Neural progenitor cell (in vitro differentiated cells): ENCODE results near the gene SLC6A17. TPM values are rescaled to one million over a fixed set of nuclear protein-coding genes. Genes with fewer than 3 reads are reported as not detected.
A peak's percentile ranks its signal among the peaks of the same experiment; 100 is the strongest.

Source experiments
- DNase-seq: peaks from one replicate; pipeline ENCODE4 v3.0.0-alpha.2; 2016; ENCODE audit warnings: low spot score
- H2AFZ ChIP-seq: fragments of 200-600 bp; sonication (generic); replicated peaks from 2 replicates; pipeline ENCODE4 v1.6.1; 2016; ENCODE audit warnings: antibody characterized with exemption
- H3F3A ChIP-seq: fragments of 200-600 bp; sonication (generic); 2 replicates; pipeline ENCODE4 v1.6.1; 2016; ENCODE audit warnings: antibody characterized with exemption, low read depth
- H3K27ac ChIP-seq: fragments of 200-600 bp; sonication (generic); 2 replicates; pipeline ENCODE4 v1.5.1; 2016; ENCODE audit warnings: mild to moderate bottlenecking
- H3K27me3 ChIP-seq: fragments of 200-600 bp; sonication (generic); 2 replicates; pipeline ENCODE4 v1.6.1; 2016; ENCODE audit warnings: mild to moderate bottlenecking, moderate library complexity
- H3K36me3 ChIP-seq: fragments of 200-600 bp; sonication (generic); 2 replicates; pipeline ENCODE4 v1.5.1; 2016
- H3K4me1 ChIP-seq: fragments of 200-600 bp; sonication (generic); 2 replicates; pipeline ENCODE4 v1.6.1; 2016; ENCODE audit warnings: mixed run types
- H3K4me2 ChIP-seq: fragments of 200-600 bp; sonication (generic); 2 replicates; pipeline ENCODE4 v1.6.1; 2016
- H3K4me3 ChIP-seq: fragments of 200-600 bp; sonication (generic); 2 replicates; pipeline ENCODE4 v1.5.1; 2016
- H3K79me2 ChIP-seq: fragments of 200-600 bp; sonication (generic); 2 replicates; pipeline ENCODE4 v1.6.1; 2016; ENCODE audit warnings: low read depth
- H3K9ac ChIP-seq: fragments of 200-600 bp; sonication (generic); 2 replicates; pipeline ENCODE4 v1.6.1; 2016
- H3K9me3 ChIP-seq: fragments of 200-600 bp; sonication (generic); 2 replicates; pipeline ENCODE4 v1.5.1; 2016; ENCODE audit warnings: low read depth
- H4K20me1 ChIP-seq: fragments of 200-600 bp; sonication (generic); 2 replicates; pipeline ENCODE4 v1.6.1; 2016; ENCODE audit warnings: low read depth
- H3K27ac Mint-ChIP-seq: 3 replicates; pipeline ENCODE4 v1.8.0; 2021; ENCODE audit warnings: mixed read lengths
- H3K27me3 Mint-ChIP-seq: 2 replicates; pipeline ENCODE4 v1.8.0; 2022; ENCODE audit warnings: low read depth, mild to moderate bottlenecking, inconsistent platforms, moderate library complexity, mixed read lengths; ENCODE audit not compliant: insufficient read depth
- H3K36me3 Mint-ChIP-seq: 3 replicates; pipeline ENCODE4 v1.8.0; 2021; ENCODE audit warnings: mixed read lengths
- H3K4me1 Mint-ChIP-seq: 3 replicates; pipeline ENCODE4 v1.8.0; 2021; ENCODE audit warnings: mixed read lengths
- H3K4me3 Mint-ChIP-seq: 3 replicates; pipeline ENCODE4 v1.8.0; 2021; ENCODE audit warnings: mild to moderate bottlenecking, moderate library complexity, mixed read lengths
- H3K9me3 Mint-ChIP-seq: 3 replicates; pipeline ENCODE4 v1.8.0; 2020; ENCODE audit warnings: mixed read lengths
- CTCF ChIP-seq: fragments of 200-600 bp; sonication (generic); IDR thresholded peaks from 2 replicates; pipeline ENCODE4 v1.5.1; 2017; ENCODE audit warnings: antibody characterized with exemption, mild to moderate bottlenecking
- EZH2 ChIP-seq: fragments of 200-600 bp; sonication (generic); IDR thresholded peaks from 2 replicates; pipeline ENCODE4 v1.6.1; 2017; ENCODE audit warnings: antibody characterized with exemption, mild to moderate bottlenecking, moderate library complexity
- EZH2phosphoT487 ChIP-seq: fragments of 200-600 bp; sonication (generic); IDR thresholded peaks from 2 replicates; pipeline ENCODE4 v1.6.1; 2017; ENCODE audit warnings: antibody characterized with exemption
- total RNA-seq: library from RNA; depleted of rRNA; stranded (reverse); fragments of >200 nt; gene quantifications from 2 replicates; pipeline ENCODE4 v1.2.3, GENCODE V29; 2015; ENCODE audit warnings: low replicate concordance

The SLC6A17 gene
- total RNA-seq, 1 donor from 2014 or later: not detected

DNA sequence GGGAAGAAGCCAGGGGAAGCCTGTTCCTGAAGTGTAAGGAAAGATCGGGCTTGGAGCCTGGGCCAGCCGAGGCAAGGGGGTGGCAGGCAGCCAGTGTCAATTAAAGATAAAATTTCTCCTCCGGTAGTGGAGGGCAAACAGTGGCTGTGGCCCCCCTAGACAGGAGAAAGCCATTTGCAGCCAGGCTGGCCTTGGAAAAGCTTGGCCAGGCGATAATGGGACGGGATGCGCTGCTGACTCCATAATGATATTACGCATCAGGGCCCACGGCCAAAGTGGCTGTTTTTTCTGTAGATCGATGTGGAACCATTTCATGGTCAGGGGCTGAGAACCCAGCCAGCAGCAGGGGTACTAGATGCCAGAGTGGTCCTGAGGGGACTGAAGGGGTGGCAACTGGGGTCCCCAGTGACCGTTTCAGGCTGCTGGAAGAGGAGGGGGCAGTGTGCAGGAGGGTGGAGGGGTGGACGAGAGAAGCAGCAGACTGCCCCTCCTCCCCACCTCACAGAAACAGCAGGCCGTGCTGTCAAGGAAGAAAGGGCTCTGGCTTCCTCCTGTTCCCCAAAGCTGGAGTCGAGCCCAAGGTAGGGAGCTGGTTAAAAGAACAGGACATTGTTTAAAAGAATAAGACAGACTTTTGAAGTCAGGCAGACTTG, 85.0 kb downstream of the SLC6A17 start:
- no peak overlapping the region for H3K4me3 ChIP-seq
- Mint-ChIP-seq H3K4me3 (no peak overlapping the region), H3K36me3 (no peaks in the 10 kb centered on the region), H3K27me3 (peaks cover 6% of the 10 kb centered on the region), H3K4me1 (peaks cover 40% of the 10 kb centered on the region), H3K9me3 (no peaks in the 10 kb centered on the region), H3K27ac (no peak overlapping the region)
- no peaks in the 10 kb centered on the region for H3F3A ChIP-seq
- H2AFZ ChIP-seq: no peak overlapping the region
- H3K36me3 ChIP-seq: no peaks in the 10 kb centered on the region
- no peaks in the 10 kb centered on the region for H3K9me3 ChIP-seq
- H3K9ac ChIP-seq: no peak overlapping the region
- no peaks in the 10 kb centered on the region for H3K27me3 ChIP-seq
- H4K20me1 ChIP-seq: no peaks in the 10 kb centered on the region
- H3K4me1 ChIP-seq: peaks cover 19% of the 10 kb centered on the region
- no peaks in the 10 kb centered on the region for H3K79me2 ChIP-seq
- no peak overlapping the region for H3K27ac ChIP-seq
- TF ChIP-seq EZH2phosphoT487 (no peak), CTCF (no peak), EZH2 (no peak)
- peak; percentile 18 for DNase-seq
- no peak overlapping the region for H3K4me2 ChIP-seq

- peaks cover 44% of the 10 kb centered on the region for H3K4me1 Mint-ChIP-seq
- no peak for DNase-seq
- H3K27me3 Mint-ChIP-seq: peaks cover 6% of the 10 kb centered on the region
- Histone ChIP-seq H3K4me1 (peaks cover 19% of the 10 kb centered on the region), H3K4me3 (no peak overlapping the region), H3K4me2 (no peak overlapping the region), H2AFZ (no peak overlapping the region), H3K79me2 (no peaks in the 10 kb centered on the region), H3K36me3 (no peaks in the 10 kb centered on the region), H4K20me1 (no peaks in the 10 kb centered on the region), H3K9me3 (no peaks in the 10 kb centered on the region), H3F3A (no peaks in the 10 kb centered on the region), H3K27ac (no peak overlapping the region), H3K9ac (no peak overlapping the region), H3K27me3 (no peaks in the 10 kb centered on the region)
- no peaks in the 10 kb centered on the region for H3K36me3 Mint-ChIP-seq
- no peak for TF ChIP-seq CTCF
- H3K27ac Mint-ChIP-seq: no peak overlapping the region
- H3K9me3 Mint-ChIP-seq: no peaks in the 10 kb centered on the region
- no peak overlapping the region for H3K4me3 Mint-ChIP-seq
These were observed 85.8 kb downstream of the SLC6A17 start for GRCh38 chr1:110235834-110236682.

DNA sequence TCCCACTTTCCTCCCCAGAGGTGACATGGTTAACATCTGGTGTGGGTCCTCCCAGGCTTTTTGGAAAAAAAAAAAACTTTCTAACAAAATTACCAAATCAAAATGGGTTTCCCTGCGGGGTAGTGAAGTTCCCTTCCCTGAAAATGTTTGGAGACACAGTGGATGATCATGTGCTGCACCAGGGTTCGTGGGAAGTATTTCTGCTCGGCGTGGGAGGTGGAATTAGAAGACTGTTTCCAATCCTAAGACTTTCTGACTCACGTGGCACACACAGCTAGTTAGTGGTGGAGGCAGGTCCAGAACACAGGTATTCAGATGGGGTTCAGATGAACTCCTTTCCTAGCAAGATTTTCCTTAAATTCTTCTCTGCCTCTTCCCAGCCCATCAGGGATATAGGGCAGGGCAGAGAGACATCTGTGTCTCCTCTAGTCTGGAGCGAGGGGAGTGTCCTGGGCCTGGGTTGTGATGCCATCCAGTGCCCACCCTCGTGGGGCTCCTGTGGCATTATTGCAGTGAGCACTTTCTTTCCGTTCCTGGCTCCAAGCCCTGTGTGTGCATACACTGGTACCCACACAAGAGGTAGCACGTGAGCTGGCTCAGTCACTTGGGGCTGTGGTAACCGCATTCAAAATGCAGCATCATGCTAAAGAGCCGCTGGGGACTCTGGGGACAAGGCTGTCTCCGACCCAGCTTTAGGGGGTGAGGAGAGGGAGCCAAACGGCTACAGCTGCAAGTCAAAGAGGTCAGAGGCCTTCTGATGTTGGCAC, 87.3 kb downstream of the SLC6A17 start:
- Histone ChIP-seq H3K27me3 (no peaks in the 10 kb centered on the region), H3K4me1 (peaks cover 29% of the 10 kb centered on the region), H3K9me3 (no peaks in the 10 kb centered on the region), H3K9ac (no peak overlapping the region), H3K4me2 (no peak overlapping the region), H3K36me3 (no peaks in the 10 kb centered on the region), H3K27ac (no peak overlapping the region), H3K79me2 (no peaks in the 10 kb centered on the region), H3K4me3 (no peak overlapping the region), H2AFZ (no peak overlapping the region), H3F3A (no peaks in the 10 kb centered on the region), H4K20me1 (no peaks in the 10 kb centered on the region)
- H3K27me3 Mint-ChIP-seq: peaks cover 9% of the 10 kb centered on the region
- no peaks in the 10 kb centered on the region for H3K36me3 Mint-ChIP-seq
- H3K4me1 Mint-ChIP-seq: peaks cover 48% of the 10 kb centered on the region
- H3K9me3 Mint-ChIP-seq: no peaks in the 10 kb centered on the region
- no peak for TF ChIP-seq CTCF
- no peak overlapping the region for H3K4me3 Mint-ChIP-seq
- H3K27ac Mint-ChIP-seq: peak overlapping the region; percentile 48
- DNase-seq: no peak
